Sciatic nerve (tissue), 2 donors: ENCODE measurements around the gene KNOP1. TPM values are rescaled to one million over a fixed set of nuclear protein-coding genes. Genes with fewer than 3 reads are reported as not detected.
"Not testable (repeated sequence)": the region's sequence is repeated elsewhere in the genome, so short reads cannot be mapped to it uniquely, and the experiment has no call there.

ENCODE experiments used
- ATAC-seq: fragments of 200-7000 bp; cut with Tn5 transposase; one replicate; pipeline ENCODE4 v1.9.1; 2020; ENCODE audit warnings: mild to moderate bottlenecking, moderate library complexity
- DNase-seq: peaks from one replicate; pipeline ENCODE4 v3.0.0-alpha.2; 2020; ENCODE audit warnings: low spot score
- intact Hi-C: fragments of 100-400 bp; cut with DNase I; formaldehyde crosslinking; loops from one replicate; pipeline ENCODE4 v1.14.2; 2022
- total RNA-seq: library from RNA; stranded (reverse); fragmentation: NEBNext Ultra II Directional; extraction: Animal tissue kit (Norgen Biotek cat#: 25700); gene quantifications from one replicate; pipeline ENCODE4 v1.2.1, GENCODE V29; 2021
- donor health status: DM: no; HTN: no; CAD: no.
- donor health status: DM: no; HTN: no; CAD: no.

The KNOP1 gene
- total RNA-seq, 1 donor from 2014 or later: 19.2 TPM

DNA sequence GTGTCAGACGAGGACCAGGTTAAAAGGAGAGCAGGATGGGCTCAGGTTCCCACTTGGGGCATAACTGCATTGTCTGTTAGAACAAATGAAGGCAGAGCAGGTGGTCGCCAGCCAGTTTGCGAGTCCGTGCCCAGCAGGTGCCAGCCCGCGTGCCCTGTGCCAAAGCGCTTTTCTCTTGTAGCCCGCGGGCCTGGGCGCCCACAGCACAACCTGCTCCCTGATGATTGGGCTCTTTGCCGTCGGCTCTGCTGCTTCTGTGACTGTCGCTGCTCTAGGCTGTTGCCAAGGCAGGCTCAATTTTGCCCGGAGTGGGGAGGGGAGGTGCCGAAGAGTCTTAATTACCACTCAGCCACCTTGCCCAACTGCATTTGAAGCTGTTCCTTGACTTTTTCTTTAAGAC lies 21.1 kb downstream of the KNOP1 start:
- no peak for ATAC-seq
- no peak for DNase-seq

DNA sequence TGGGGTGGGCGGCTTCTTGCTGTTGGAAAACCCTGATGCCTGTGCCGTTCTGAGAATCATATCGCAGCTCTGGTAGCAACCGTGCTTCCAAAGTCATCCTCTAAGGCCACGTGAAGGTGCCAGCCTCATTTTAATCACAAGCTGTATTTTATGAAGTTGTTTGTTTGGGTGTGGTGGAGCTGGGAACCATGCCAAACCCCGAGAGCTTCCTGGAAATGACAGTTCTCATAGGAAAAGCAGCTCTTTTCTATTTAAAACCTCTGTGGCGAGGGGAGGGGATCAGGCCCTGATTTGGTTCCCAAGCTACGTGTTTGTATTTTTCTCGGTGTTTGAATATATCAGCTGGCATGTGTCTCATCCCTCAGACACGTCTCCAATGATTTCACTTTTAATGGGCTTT lies 21.7 kb downstream of the KNOP1 start:
- intact Hi-C loops: no loop called here
- DNase-seq (peak; percentile 89), ATAC-seq (peak; percentile 74)

More for the DNA sequence above, 21.1 kb downstream of the KNOP1 start:
- intact Hi-C loops: no loop called here

DNA sequence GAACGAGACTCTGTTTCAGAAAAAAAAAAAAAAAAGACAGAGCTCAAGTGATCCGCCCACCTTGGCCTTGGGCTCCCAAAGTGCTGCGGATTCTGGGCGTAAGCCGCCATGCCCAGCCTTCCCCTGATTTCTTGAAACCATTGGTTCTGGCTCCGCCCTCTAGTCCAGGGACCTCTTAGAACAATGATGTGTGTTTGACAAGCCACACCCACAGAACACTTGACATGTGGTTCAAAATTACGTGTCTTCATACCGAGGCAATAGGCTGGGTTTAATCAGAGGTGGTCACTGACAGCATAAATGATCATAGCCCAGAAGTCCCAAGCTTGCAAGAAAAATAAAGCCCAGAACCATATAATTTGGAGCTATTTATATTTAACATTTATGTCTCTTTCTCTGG lies 23.0 kb downstream of the KNOP1 start:
- intact Hi-C loops: no loop called here

DNA sequence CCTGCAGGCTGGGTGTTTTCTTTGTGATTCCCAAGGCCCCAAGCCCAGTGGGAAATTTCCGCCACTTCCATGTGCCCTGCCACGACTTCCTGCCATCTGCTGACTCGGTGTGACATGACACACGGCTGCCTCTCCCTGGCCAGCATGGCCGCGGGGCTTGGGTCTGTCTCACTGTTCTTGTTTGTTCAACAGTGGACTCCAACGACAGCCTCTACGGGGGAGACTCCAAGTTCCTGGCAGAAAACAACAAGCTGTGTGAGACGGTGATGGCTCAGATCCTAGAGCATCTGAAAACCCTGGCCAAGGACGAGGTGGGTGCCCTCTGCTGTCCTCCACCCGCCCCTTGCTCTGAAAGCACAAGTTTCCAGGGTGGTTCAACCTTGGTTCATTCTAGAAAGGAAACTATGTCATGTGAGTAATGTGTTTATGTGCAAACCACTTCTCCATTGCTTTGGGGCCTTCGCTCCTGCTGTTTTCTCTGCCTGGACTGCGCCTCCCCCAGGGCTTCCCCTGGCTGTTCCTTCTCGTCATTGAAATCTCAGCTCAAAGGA lies 26.8 kb downstream of the KNOP1 start:
- intact Hi-C loops: no loop called here
- ATAC-seq: peak; percentile 66
- DNase-seq: no peak

More for the DNA sequence above, 23.0 kb downstream of the KNOP1 start:
- no peak for DNase-seq
- ATAC-seq: no peak

DNA sequence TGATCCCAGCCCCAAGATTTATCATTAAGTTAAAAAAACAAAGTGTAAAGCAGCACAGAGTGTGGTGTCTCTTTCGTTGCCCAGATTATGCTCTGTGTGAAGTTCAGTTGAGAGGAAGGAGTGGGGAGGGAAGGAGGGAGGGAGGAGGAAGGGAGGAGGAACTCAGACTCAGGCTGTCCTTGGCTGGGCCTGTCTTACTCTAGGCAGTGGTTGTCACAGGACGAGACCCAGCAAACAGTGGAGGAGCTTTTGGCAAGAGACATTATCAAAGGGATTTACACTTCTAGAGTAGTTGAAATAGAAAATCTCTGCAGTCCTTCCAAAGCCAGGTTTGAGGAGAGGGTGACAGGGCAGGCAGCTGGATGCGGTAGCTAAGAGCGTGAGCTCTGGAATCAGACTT lies 27.8 kb downstream of the KNOP1 start:
- no peak for DNase-seq
- intact Hi-C loops: no loop called here
- peak; percentile 53 for ATAC-seq

DNA sequence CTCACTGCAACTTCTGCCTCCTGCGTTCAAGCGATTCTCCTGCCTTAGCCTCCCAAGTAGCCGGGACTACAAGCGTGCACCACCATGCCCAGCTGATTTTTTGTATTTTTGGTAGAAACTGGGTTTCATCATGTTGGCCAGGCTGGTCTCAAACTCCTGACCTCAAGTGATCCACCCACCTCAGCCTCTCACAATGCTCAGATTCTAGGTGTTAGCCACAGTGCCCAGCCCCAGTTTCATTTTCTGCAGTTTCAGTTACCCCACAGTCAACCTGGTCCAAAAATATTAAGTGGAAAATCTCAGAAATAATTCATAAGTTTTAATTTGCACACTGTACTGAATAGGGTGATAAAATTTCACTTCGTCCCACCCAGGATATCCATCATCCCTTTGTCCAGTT lies 28.7 kb downstream of the KNOP1 start:
- DNase-seq (no peak), ATAC-seq (no peak)
- intact Hi-C loops: no loop called here

DNA sequence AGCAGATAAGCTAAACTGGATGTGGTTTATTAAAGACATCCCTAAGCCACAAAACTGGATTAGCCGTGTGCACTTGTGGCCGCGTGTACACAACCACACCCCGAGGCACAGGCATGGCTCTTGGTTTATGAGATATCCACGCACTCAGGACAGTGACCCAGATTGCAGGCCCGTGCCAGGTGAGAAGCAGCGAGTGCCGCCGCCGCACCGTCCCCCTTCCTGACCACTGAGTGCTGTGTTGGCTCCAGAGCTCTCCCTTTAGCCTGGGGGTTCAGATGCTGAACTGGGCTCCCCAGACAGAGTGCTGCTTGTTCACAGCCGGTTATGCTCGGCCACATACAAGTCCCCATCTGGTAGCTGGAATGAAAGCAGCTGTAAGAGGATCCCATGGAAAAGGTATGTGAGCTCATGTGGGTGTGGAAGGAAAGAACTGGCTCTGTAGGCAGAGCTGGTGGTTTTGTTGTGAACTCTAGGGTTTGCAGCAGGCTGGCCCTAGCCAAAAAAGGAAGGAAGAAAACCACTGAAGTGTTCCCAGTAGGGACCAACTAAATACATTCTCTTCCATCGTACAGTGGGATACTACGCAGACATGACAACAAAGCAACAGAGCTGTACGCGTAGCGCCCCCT lies 29.5 kb downstream of the KNOP1 start:
- peak; percentile 78 for ATAC-seq
- no peak for DNase-seq
- intact Hi-C loops: no loop called here

DNA sequence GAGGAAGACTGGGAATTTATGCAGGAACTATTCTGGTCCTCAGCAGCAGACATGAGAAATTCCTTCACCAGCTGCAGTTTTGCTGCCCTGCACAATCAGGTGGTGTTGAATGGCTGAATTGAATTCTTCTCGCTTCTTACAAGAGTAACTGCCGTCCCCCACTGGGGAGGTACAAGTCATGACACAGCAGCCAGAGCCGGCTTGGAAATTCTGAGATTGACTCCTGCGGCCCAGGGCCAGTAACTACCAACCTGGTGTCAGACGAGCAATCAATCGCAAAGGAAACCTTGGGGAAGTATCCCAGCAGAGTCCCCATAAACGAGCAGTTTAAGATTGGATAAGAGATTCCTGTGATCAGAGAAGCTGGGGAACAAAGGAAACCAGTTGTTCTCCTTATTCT lies 30.7 kb downstream of the KNOP1 start:
- ATAC-seq (no peak), DNase-seq (no peak)
- intact Hi-C loops: no loop called here

DNA sequence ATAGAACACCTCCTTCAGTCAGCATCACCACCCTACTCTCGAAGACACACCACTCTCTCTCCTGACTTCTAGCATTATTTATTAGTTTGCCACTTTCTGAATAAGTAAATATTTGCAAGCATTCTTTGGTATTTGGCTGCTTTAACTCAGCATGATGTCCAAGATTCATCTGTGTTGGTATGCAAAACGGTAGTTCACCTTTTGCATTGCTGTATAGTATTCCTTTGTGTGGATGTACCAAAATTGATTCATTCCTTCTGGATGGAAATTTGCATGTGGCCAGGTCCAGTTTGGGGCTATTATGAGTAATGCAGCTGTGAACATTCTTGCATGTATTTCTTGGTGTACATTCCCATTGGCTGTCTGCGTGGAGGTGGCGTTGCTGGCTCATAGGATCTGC lies 32.9 kb downstream of the KNOP1 start:
- intact Hi-C loops: no loop called here
- no peak for ATAC-seq

DNA sequence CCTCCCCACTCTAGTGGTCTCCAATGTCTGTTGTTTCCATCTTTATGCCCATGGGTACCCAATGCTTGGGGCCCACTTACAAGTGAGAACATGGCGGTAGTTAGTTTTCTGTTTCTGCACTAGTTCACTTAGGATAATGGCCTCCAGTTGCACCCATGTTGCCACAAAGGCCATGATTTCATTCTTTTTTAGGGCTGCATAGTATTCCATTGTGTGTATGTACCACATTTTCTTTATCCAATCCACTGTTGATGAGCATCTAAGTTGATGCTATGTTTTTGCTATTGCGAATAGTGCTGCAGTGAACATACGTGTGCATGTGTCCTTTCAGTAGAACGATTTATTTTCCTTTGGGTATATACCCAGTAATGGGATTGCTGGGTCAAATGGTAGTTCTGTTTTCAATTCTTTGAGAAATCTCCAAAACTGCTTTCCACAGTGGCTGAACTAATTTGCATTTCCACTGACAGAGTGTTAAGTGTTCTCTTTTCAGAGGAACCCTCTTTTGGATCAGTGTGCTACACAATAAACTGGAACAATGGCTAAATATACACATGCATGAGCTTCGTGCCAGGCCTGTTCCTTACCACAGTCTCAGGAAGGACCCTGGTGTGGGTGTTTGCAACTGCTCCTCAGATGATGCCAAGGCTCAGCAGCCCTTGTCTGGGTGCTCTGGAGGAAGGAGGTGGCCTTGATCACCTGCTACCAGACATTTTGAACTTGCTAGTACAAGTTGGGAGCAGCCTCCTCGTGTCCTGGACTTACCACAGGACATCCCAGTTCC lies 34.4 kb downstream of the KNOP1 start:
- intact Hi-C loops: no loop called here
- DNase-seq: no peak
- ATAC-seq: no peak

More for the DNA sequence above, 32.9 kb downstream of the KNOP1 start:
- no peak for DNase-seq

DNA sequence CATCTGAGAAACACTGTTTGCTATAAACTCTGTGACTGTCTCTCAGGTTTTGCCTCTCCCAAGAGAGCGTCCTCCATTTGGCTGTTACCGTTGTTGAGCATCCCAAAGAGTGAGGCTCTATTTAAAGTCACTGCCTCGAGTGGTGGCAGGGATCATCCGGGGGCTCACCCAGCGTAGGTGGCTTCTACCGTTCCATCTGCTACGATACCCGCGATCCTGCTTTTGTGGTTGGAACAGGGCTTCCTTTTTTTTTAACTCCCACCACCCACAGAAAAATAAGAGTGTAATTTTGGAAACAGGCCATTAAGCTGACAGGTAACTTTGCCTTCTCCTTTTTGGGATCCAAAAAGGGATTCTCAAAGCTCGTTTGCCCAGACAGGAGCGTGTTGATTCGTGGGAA lies 36.4 kb downstream of the KNOP1 start:
- intact Hi-C loops: no loop called here
- DNase-seq (no peak), ATAC-seq (no peak)

DNA sequence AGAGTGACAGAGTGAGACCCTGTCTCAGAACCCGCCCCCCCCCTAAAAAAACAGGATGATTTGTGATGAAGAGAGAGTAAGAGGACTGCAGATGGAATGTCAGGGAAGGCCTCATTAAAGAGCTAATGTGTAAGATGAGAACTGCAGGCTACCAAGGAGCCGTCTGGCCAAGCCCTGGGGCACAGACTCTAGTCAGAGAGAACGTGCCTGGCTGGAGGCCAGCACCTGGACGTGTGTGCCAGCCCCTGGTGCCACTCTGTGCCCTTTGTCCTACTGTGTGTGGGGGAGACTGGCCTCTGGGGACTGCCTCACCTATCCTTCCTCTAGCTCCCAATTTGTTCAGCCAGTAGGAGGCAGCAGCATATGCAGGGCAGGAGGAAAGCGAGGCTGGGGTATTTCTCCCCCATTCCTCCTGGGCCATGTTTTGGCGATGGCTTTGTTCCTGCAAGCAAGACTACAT lies 37.1 kb downstream of the KNOP1 start:
- ATAC-seq (no peak), DNase-seq (no peak)
- intact Hi-C loops: no loop called here

DNA sequence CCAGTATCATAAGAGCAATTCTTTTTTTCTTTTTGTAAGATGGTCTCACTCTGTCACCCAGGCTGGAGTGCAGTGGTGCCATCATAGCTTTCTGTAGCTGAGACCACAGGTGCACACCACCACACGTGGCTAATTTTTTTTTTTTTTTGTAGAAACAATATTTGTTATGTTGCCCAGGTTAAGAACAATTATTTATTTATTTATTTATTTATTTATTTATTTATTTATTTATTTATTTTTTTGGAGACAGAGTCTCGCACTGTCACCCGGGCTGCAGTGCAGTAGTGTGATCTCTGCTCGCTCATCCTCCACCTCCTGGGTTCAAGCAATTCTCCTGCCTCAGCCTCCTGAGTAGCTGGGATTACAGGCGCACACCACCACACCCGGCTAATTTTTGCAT lies 38.7 kb downstream of the KNOP1 start:
- DNase-seq, ATAC-seq, intact Hi-C loops: not testable (repeated sequence)

DNA sequence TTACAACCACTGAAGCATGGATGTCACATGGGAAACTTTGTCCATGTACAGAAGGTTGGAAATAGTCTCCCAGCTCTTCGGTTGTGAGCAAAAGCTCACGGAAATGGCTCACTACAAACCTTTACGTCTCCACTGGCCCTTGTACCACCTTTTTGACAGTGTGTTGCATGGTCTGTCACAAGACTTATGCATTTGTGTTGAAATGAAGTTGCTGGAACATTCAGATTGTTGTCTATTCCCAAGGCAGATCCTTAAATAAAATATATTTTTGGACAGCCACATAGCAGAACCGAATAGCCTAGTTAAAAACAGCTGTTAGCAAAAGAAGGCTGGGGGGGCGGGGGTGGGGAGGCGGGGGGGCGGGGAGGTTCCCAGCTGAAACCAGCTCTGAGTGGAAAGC lies 39.2 kb downstream of the KNOP1 start:
- DNase-seq (no peak), ATAC-seq (no peak)
- intact Hi-C loops: no loop called here

DNA sequence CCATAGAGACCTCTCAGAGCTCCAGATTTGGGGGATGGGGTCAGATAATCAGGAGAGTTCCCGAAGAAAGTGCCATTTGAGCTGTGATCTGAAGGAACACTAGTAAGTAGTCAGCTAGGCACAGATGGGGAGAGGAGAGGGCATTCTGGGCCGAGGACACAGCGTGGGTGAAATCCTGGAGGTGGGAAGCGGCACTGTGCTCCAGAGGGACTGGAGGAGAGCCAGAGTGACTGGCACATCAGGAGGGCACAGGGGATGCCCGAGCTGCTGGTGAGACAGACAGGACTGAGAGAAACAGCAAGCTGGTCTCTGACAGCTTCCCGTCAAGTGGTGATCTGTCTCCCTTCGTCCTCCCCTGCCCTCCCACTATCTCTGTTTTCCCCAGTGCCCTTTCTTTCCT lies 40.6 kb downstream of the KNOP1 start:
- ATAC-seq: no peak
- DNase-seq: no peak
- intact Hi-C loops: no loop called here

DNA sequence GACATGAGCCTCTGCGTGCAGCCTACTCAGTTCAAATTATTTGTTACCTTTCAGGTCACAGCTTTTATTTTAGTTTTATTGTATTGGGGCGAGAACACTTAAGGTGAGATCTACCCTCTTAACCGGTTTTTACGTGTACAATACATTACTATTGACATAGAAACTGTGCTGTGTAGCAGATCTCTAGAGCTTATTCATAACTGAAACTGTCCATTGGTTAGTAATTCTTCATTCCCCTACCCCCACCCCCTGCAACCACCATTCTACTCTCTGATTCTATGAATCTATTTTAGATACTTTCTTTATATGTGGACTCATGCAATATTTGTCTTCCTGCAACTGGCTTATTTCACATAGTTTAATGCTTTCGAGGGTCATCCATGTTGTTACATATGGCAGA lies 43.5 kb downstream of the KNOP1 start:
- no peak for ATAC-seq
- intact Hi-C loops: no loop called here

DNA sequence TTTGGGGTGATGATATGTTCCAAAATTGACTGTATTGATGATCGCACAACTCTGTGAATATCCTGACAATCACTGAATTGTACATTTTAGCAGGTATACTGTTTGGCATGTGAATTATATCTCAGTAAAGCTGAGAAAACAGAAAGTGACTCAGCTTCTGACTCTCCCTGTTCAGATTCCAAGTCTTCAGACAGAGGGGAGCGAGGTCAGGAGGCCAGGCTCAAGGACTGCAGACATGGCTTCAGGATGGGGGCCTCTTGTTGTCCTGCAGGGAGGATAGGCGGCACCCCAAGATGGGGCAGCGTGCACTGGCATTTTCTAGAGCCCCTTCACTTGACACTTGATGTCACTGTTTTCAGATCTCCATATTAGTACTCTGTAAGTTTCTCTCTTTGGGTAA lies 45.6 kb downstream of the KNOP1 start:
- no peak for ATAC-seq
- DNase-seq: no peak
- intact Hi-C loops: no loop called here

More for the DNA sequence above, 43.5 kb downstream of the KNOP1 start:
- no peak for DNase-seq

DNA sequence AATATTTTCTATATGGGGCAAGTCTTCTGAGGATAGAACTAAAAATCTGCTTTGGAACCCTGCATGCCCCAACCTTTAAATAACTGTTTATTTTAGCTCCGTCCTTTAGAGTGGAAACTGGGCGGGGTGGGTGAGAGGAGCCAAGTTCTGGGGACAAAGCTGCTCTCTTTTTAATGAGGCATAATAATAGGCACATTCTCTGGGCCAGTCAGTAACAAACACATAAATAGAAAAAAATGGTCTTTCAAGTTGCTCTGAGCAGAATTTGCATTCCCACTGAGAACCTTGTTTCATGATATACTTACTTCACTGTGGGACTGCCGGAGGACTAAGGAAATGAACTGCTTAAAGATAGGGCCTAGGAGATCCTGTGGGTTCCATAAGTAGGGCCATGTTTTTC lies 51.5 kb downstream of the KNOP1 start:
- ATAC-seq (peak; percentile 80), DNase-seq (no peak)
- intact Hi-C loops: no loop called here

DNA sequence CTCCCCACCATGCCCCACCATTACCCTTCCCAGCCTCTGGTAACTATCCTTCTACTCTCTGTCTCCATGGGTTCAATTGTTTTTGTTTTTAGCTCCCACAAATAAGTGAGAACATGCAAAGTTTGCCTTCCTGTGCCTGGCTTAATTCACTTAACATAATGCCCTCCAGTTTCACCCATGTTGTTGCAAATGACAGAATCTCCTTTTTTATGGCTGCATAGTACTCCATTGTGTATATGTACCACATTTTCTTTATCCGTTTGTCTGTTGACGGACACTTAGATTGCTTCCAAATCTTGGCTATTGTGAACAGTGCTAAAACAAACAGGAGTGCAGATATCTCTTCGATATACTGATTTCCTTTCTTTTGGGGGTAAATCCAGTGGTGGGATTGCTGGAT lies 52.7 kb downstream of the KNOP1 start:
- intact Hi-C loops, ATAC-seq: not testable (repeated sequence)

DNA sequence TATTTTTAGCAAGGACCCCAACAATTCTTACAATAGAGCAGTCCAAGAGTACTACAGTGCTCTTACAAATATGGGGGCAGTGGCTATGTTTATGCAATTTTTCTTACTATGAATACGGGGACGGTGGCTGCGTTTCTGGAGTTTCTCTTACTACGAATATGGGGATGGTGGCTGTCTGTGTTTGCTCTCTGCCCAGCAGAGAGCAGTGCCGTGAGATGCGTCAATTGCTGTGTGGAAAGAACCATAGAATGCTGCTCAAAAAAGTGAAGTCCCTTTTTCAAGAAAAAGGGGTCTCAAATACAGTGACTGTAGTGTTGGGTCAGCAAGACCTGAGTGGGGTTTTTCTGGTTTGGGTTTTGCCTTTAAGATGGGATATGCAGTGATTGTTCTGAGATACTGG lies 53.9 kb downstream of the KNOP1 start:
- peak; percentile 13 for DNase-seq
- intact Hi-C loops: no loop called here
- no peak for ATAC-seq

More for the DNA sequence above, 52.7 kb downstream of the KNOP1 start:
- not testable (repeated sequence) for DNase-seq
